GM21737 (cell line): Measurements from ENCODE around the gene HSPE1.
"Not testable (repeated sequence)": the region's sequence is repeated elsewhere in the genome, so short reads cannot be mapped to it uniquely, and the experiment has no call there.

Experiments
- ATAC-seq: cut with Tn5 transposase; IDR thresholded peaks from one replicate; pipeline ENCODE4 v1.9.1; 2021; ENCODE audit warnings: mild to moderate bottlenecking, moderate library complexity; ENCODE audit not compliant: unreplicated experiment

The HSPE1 gene

DNA sequence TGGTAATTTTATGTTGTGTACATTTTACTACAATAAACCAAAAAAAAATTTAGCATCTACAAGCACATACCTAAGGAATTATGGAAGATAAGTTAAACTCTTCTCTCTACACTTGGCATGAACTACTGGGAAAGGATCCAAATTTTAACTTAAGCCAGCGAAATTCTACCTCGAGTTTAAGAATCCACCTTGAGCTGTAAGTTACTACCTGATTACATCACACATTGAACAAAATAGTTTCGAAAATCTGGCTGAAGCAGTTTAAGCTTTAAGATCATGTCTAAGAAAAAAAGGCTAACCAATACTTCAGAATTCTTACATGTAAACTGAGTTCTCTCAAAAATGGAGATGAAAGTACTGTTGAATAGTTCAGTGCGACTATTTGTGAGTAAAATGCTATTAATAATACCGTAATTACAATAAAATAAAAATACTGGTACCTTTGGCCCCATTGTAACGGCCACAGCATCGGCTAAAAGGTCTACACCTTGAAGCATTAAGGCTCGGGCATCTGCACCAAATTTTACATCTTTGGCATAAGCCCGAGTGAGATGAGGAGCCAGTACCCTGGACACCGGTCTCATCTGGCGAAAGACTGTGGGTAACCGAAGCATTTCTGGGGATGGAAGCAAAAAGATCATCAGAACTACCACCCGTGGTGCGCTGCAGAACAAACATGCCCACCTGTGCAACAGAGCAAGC lies 1.8 kb upstream of the HSPE1 start:
- no peak for ATAC-seq

DNA sequence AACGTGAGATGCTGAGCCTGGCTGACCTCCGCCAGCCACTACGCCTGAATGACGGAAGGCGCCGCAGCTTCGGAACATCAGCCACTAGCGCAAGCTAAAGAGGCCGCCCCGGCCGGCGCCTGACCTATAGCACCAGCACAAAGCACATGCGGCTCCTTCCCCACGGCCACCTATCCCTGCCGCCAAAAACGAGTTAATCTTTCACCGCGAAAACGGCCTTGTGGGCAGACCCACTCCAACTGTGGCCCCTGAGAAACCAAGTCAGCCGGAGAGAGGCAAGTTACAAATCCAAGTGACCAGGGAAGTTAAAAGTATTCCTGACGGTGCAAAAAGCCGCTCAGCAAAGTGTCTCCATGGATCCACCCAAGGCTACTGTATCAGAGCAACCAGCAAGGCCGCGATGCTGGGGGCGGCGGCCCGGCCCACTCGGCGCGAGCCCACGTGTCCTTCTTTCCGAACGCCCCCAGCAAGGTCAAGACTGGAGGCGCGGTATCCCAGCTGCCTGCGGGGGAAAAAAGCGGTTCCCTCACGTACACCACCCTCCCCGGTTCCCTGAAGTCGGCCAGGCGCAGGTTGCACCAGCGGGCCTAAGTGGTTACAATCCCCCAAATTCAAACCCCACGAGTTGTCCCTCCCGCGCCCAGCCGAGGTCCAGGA lies 1.1 kb upstream of the HSPE1 start:
- peak; percentile 27 for ATAC-seq

DNA sequence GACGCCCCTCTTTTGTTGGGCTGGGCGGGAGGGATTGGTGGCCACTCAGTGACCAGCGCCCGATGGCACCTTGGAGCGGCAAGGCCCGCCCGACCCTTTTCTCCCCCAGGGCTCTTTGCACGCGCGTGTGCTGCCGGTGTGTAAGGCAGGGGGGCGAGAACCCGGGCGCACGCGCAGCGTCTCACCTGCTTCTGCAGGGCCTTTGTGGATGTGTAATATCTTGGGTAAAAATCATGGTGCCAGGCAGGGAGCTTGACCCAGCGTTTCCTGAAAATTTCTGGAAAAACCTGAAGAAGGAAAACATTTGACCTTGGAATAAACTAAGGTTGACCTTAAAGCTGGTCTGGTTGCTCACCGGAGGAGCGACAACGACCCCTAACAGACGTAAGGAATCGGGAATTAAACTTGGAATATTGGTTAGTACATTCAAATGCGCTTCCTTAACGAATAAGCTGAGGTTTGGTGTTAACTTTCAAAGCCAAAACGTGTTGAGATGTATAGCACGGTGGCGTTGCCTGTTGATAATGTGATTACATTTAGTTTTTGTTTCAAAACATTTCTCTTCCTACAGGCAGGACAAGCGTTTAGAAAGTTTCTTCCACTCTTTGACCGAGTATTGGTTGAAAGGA lies 438 bp downstream of the HSPE1 start:
- peak; percentile 3 for ATAC-seq

GRCh38 chr2:197502201-197502600 lies 2.0 kb downstream of the HSPE1 start:
- no peak for ATAC-seq

- ATAC-seq = no peak
Observed at GRCh38 chr2:197502685-197503084, 2.5 kb downstream of the HSPE1 start.

DNA sequence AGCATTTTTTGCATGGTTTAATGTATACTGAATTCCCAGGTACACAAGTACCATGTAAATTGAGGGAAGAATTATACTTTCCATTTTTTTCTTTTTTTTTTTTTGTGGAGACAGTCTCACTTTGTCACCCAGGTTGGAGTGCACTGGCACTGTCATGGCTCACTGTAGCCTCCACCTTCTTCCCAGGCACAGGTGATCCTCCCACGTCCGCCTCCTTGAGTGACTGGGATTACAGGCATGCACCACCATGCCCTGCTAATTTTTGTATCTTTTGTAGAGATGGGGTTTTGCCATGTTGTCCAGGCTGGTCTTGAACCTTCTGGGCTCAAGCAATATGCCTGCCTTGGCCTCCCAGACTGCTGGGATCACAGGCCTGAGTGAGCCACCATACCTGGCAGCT lies 3.8 kb downstream of the HSPE1 start:
- no peak for ATAC-seq

DNA sequence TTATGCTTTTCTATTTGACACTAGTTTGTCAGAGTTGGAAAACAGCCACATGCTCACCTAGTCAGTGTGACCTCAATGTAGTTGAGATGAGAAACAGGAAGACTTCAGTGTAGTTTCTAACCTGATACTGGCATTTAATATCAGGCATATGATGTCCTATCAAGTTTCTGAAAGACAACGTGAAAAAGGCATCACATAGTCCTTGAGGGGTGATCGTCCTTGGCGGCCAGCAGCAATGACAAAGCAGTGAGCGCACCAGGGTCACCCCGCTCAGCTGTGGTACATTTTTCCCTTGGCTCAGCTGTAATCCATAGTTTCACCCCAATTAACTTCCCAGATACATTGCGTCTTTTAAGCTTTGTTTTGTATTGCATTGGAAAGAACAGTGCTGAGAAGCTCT lies 4.3 kb downstream of the HSPE1 start:
- no peak for ATAC-seq

- ATAC-seq = no peak
Observed at GRCh38 chr2:197506658-197507057, 6.5 kb downstream of the HSPE1 start.

GRCh38 chr2:197513915-197514314 lies 13.7 kb downstream of the HSPE1 start:
- no peak for ATAC-seq

DNA sequence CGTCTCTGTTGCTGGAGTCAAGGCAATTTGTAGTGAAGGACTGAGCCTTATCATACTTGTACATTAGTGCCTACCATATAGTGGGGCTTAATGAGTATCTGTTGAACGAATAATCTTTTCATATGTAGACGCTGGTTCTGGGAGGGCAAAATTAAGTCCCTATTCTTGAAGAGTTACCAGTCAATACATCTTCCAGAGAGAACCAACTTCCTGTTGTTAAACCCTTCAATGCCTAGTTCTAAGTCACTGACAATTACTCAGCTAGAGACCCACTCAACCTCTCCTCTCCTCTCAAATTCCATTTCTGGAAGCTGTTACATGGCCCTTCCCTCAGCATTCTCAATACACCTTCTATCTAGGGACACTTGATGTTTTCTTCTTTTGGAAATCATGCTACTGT lies 14.6 kb downstream of the HSPE1 start:
- no peak for ATAC-seq

DNA sequence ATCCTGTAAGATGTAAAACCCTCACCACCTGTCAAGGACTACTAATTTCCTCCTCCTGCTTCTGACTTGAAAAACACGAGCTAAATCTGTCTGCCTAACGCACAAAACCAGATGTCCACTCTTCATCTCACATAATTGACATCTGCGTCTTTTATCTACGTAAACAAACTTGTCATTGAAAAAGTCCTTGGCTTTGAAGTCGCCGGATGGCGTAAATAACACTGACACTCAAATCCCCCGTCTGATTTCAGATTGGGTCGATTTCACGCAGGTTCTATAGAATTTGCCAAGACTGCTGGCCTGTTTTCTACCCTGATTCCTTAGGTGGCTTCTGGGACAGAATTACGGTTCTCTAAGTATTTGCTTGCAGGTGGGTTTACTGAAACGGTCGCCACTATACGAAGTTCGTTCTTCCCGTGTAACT lies 15.1 kb downstream of the HSPE1 start:
- peak; percentile 6 for ATAC-seq

DNA sequence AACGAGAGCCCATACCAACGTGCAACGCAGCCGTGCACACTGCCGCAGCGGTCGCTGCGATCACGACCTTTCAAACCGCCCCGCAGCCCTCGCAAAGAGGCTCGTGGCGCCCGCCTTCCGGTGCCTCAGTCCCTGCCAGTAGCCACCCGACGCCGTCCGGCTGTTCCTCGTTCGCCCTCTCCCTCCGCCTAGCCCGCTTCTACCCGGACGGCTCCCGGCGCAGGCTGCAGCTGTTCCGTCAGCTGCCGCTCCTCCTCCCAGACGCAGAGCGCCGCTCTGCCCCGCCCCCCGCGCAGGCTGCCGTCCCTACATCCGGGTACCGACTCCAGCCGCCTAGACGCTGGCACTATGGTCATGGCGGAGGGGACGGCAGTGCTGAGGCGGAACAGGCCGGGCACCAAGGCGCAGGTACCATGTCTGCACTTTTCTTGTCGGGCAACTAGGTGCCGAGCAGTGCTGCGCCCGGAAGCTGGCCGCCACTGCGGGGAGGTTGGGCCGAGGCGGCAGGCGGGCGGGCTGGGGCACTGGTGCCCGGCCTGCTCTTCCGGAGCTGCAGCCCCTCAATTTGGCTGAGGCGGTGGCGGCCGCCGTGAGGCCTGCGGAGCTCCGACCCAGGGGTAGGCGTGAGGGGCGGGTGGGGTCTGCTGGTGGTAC lies 15.7 kb downstream of the HSPE1 start, which contains the start of gene MOB4:
TSS of gene MOB4 (plus strand) at position 328 of the 654 bp plus-strand sequence. CDS start at position 349, 21 bp downstream.
- peak; percentile 95 for ATAC-seq

DNA sequence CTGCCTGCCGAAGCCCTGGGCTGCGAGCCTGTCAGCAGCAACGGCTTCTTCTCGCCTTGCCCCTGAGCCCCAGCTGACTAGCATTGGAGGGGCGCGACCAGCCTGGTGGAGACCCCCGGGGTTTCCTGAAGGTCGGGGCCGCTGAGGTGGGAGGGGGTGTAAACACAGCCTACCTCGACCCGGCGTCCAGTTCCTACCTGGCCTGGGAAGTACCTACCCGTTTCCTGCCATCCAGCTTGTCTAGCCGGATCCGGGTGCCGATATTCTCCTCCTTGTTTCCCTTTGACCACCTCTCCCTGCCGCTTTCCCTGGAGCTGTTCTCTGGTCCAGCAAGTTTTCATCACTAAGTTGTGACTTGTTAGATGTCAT lies 16.2 kb downstream of the HSPE1 start:
- no peak for ATAC-seq

GRCh38 chr2:197517150-197517549 lies 17.0 kb downstream of the HSPE1 start:
- no peak for ATAC-seq

- ATAC-seq = no peak
Observed at GRCh38 chr2:197538412-197538811, 38.2 kb downstream of the HSPE1 start.

DNA sequence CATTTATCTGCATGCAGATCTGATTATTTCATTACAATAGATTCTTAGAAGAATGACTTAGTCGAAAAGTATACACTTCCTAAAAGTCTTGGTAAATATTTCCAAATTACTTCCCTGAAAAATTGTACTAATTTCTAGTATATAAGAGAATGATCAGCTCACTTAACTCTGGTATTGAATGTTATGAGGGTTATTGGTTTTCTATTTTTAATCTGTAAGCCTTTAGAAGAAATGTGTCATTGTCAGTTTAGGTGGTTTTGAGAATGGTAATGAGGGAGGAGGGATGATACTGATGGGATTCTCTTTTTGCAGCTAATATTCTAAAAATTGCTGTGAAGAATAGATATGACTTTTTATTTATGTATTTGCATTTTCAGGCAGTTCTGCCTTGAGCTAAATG lies 39.6 kb downstream of the HSPE1 start:
- ATAC-seq = no peak

GRCh38 chr2:197543206-197543605 lies 43.0 kb downstream of the HSPE1 start:
- no peak for ATAC-seq

DNA sequence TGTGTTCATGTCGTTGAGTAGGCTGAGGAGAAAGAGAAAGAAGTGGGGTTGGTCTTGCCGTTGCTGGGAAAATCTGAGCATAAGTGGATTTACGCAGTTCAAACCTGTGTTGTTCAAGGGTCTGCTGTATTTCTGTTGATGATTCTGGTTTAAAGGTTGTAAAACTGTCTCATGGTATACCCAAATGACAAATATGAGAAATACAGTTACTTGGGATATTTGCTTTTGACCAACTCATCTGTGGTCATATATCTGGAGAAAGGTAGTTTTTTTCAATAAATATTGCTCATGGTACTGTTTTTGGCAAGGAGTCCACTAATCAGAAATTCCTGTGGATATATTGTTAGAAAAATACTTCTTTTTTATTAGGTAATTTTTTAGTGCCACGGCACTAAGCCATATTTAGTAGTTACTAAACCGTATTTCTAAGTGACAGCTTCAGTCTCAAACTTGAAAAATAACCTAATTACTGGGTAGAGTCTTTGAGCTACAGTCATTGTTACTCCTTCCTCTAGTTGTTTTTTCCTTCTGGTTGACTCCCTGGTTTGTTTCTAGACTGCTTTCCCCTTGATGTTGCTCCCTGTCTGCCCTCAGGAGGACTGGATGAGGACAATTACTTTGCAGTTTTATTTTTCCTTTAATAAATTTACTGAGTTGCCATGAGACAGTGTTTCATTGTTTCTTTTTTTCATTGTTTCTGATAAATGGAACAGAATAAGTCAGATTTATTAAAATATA lies 47.2 kb downstream of the HSPE1 start:
- no peak for ATAC-seq

DNA sequence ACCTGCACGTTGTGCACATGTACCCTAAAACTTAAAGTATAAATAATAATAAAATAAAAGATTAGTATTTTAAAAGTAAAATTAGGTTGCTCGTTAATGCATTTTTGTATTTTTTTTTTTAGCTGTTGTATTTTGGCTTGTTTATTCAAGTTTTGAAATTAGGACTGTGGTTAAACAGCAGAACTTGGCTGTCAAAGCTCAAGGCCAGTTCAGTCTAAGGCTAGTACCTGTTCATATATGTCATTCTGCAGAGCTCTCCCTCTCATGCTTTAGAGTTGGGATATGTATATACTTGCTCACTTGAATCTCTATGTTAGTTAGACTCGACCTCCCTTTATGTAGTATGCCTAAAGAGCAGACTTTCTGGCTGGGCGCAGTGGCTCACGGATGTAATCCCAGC lies 48.4 kb downstream of the HSPE1 start:
- ATAC-seq = no peak

DNA sequence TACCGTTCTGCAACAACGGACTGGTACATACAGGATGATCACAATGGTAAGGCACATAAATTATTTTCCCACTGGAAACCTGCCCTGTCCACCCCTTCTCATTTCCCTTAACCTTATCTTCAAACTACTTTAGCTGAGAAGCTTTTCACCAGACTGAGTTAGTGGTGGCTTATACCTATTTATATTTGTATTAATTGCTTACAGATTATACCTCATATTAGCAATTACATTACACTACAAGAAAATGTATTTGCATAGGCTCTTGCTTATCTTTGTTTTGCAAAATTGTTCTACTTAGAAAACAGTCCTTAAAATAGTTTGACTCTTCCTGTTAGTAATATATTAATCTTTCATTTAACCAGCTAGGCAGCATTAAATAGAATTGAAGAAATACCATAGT lies 51.1 kb downstream of the HSPE1 start:
- not testable (repeated sequence) for ATAC-seq
